ENCODE results near the gene ONECUT3.

Gene ONECUT3

DNA sequence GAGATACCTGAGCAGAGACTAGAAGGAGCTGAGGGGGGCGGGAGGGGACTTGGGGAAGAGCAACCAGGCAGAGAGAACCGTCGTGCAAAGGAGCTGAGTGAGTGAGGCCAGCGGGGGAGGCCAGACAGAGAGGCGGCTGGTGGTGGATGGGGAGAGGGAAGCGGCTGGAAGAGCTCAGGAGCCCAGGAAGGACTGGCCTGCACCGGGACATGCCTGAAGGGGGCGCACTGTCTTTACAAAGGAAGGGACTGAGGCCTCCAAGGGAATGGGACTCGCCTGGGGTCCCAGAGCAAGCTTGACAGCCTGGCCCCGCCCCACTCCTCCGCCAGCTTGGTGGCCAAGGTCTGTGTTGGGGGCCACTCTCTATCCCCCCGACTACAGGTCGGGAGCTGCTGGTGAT, 14.9 kb downstream of the ONECUT3 start:
- no peak for DNase-seq (ENCODE audit: low read depth in 2 of 2)

DNA sequence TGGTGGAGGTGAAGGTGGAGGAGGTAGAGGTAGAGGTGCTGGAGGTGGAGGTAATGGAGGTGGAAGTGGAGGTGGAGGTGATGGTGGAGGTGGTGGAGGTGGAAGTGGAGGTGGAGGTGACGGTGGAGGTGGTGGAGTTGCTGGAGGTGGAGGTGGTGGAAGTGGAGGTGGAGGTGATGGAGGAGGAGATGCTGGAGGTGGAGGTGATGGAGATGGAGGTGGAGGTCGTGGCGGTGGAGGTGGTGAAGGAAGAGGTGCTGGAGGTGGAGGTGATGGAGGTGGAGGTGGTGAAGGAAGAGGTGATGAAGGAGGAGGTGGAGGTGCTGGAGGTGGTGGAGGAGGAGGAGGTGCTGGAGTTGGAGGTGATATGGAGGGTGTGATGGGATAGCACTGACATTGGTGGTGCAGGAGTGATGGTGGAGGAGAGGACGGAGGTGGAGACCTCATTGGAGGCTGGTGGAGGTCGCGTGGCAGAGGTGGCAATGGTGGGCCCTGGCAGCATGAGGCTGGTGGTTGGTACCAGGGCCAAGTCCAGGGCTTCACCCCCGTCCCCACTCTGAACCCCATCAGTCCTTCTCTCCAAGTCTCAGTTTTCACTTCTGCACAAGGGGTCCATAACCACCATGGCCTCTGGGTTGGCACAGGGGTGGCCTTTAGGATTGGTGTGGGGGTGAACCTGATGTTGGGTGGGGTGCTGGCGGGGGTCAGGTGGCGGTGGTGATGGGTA, 15.8 kb downstream of the ONECUT3 start:
- no peak for DNase-seq (ENCODE audit: low read depth in 2 of 2)

DNA sequence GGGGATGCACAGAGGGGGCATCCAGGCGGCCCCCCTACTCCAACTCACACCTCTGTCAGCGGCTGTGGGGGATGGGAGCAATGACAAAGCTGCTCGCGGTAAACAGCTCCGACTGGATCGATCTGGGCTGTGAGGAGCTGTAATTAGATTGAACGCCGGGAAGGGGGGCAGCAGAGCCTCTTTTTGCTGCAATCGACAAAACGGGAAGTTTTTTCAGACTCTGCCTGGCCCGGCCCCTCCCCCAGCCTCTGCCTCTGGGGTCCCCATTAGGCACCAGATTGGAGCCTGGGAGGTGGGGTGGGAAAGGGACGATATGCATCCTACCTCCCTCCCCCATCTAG, 16.3 kb downstream of the ONECUT3 start:
- DNase-seq (ENCODE audit: low read depth in 2 of 2): no peak

DNA sequence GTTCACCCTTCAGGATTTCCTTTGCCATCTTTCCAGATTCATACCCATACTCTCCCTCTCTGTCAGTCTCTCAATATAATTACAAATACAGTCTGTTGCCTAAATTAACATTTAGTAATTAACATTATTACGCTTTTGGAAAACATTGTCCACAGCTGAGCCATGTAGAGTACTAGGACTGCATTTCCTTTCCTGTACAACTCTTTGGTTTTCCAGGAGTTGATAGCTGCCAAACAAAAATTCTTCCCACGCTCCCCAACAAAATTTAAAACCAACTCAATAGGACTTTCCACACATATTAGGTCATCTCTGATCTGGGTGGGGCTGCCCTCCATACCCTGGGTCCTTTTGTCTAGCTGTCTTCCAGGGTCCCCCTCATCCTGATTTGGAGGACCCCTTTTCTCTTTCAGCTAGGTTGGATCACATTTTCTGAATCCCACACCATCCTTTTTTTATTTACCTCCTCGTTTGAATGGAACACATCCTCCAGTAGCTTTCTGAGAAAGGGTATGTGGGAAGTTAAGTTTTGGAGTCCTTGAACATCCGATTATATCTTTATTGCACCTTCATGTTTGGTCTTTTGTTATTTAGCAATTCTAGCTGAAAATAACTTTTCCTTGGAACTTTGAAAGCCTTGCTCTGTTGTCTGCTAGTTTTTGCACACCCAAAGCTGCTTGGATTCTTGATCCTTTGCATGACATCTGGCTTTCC, 17.7 kb downstream of the ONECUT3 start:
- DNase-seq (ENCODE audit: low read depth in 2 of 2): no peak

DNA sequence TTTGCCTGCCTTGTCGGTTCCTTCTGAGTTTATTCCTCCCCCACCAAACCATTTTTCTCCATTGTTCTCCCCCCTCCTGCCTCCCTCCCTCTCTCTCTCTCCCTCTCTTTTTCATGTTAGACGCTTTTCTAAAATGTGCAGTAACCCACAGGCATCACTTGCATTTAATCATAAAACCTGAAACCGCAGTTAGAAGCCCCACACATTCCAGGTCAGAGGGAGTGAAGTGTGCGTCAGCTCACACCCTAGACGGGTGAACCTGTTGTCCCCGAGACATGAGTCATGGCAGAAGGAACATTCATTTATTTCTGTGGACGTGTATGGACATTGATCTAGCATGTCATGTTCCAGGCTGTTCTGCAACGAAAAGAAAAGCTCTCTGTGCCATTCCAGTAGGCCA, 19.9 kb downstream of the ONECUT3 start:
- no peak for DNase-seq (ENCODE audit: low read depth in 2 of 2)

DNA sequence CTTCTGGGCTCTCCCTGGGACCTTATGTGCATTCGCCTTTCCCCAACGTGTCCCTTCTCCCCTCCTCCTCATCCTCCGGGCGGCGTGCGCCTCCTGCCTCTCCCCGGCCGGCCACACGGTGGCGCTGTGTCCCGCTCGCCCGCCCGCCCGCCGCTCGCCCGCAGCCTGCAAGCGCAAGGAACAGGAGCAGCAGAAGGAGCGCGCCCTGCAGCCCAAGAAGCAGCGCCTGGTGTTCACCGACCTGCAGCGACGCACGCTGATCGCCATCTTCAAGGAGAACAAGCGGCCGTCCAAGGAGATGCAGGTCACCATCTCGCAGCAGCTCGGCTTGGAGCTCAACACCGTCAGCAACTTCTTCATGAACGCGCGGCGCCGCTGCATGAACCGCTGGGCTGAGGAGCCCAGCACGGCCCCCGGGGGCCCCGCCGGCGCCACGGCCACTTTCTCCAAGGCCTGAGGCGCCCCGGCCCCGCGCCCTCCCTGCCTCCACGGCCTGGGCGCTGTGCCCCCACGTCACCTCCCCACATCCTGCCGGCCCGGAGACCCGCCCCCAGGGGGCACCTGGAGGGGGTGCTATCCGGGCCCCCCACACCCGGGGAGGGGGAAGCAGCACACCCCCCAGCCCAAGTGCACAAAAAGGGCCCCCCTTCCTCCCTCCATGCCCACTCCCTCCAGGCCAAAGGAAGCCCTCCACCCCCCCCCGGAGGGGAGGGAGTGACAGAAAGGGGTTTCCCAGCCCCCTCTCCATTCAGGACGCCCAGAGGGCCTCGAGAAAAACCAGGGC, 21.9 kb downstream of the ONECUT3 start:
- DNase-seq (ENCODE audit: low read depth in 2 of 2): no peak

DNA sequence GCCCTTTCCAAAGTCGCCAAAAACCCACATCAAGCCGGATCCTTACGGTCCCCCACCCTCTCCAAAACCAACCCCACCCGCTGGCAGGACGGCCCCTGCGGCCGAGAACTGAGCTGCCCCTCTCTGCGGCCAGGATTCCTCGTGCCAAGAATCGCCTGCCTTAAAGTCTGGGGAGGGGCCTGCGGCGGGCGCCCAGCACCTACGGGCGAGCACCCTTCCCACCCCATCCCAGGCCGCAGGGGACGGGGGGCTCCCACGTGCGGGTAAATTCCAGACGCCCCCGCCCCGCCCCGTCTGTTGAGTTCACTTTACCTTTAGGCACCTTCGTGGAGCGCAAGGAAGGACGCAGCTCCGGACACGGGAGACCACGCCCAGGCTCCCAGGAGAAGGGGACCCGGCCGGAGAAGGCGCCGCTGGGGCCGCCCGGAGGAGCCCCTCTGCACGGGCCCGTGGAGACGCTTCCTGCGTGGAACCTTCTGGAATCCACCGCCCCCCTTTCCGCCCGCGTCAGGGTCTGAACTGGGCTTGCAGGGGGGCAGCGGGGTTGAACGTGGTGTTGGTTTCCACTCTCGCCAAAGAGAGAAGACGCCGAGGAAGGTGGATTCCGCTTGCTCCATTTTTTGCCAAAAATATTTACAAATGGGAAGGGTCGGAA, 22.8 kb downstream of the ONECUT3 start:
- no peak for DNase-seq (ENCODE audit: low read depth in 2 of 2)

DNA sequence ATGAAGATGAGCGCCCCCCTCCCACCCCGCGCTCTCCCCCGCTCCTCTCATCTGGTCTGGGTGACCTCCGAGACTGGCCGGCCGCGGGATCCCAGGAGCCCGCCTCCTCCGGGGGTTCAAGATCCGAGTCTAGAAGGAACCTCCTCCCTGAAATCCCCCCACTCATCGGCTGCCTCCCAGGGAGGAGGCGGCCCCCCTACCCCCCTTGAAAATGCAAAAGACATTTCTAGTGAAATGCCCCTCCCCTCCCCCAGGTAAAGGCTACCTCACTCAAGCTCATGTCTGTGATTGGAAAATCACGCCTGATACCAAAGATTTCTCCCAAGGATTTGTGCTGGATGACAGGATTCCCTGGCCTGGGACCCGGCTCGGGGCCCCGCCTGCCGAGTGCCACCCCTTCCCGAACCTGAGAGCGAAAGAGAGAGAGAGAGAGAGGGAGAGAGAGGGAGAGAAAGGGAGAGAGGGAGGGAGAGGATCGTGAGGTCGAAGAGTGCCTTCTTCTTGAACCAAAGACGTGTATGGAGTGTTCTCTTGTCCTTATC, 23.4 kb downstream of the ONECUT3 start:
- DNase-seq (ENCODE audit: low read depth in 2 of 2): no peak

DNA sequence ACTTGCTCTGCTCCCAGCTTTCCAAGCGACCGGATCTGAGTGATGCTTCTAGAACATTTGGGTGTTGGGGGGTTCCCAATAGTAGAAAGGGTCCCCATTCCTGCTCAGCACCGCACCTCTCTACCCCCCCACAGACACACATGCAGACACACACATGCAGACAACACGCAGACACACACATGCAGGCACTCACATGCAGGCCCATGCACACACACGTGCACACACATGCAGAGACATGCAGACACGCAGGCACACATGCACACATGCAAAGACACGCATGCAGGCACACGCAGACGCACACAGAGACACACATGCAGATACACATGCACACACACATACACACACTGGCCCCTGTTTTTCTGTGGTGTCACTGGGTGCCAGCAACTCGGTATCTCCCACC, 23.8 kb downstream of the ONECUT3 start:
- no peak for DNase-seq (ENCODE audit: low read depth in 2 of 2)

DNA sequence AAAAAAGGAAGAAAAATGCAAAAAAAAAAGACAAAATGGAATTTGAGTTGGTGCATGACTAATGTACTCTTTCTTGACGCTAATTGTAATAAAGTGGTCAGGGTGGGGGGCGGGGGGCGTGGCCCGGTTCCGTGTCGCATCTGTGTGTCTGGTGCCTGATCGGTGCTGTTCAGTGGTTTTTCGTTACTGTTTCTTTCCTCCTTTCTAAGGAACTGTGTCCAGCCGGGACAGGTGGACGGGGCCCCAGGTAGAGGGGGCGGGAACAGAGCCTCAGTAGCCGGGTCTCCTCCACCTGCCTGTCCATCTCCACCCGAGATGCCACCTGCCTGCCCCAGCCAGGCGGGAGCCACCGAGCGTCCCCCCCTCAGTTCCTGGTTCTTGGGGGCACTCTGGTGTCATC, 26.3 kb downstream of the ONECUT3 start:
- DNase-seq (ENCODE audit: low read depth in 2 of 2): no peak

DNA sequence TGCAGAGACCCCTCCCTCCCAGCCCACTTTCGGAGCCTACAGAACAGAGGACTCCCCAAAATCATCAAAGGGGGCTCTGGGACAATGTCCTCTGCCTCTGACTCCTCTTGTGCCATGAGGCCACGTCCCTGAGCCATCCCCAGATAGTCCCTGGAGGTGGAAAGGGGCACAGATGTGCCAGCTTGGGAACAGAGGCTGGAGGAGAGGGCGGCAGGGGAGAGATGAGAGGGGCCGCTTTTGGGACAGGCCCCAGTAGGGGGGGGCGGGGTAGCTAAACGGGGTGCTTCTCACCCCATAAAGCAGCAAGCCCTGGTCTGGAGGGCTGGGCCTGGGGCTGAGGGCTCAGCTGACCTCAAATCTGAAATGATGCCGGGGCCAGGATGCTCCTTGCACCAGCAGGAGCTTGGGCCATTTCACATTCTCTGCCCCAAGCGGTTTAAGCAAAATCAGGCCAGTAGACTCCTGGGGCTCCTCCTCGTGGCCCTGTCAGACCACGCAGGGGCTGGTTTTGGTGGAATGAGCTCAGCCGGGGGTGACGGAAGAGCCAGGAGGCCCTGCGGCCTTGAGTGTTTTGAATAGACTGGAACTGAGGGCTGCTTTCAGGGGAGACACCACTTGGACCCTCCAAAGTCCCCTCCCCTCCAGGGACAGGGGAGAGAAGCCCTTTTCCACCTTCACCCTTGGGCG, 27.1 kb downstream of the ONECUT3 start:
- DNase-seq (ENCODE audit: low read depth in 2 of 2): no peak

DNA sequence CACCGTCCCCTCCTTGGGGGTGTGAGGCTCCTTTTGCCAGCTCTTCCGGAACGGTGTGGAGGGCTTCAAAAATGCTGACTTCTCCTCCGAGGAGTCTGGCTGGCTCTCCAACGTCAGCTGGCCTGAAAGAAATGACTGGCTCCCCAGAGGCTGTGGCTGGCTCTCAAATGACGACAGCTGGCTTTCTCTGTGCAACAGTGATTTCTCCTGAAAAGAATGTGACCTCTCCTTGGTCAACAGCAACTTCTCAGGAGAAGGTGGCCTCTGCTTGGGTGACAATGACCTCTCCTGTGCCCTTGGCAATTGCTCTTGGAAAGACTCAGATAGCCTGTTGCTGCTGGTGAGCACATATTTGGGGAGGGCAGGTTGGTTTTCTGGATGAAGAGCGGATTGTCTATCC, 29.2 kb downstream of the ONECUT3 start:
- no peak for DNase-seq (ENCODE audit: low read depth in 2 of 2)

DNA sequence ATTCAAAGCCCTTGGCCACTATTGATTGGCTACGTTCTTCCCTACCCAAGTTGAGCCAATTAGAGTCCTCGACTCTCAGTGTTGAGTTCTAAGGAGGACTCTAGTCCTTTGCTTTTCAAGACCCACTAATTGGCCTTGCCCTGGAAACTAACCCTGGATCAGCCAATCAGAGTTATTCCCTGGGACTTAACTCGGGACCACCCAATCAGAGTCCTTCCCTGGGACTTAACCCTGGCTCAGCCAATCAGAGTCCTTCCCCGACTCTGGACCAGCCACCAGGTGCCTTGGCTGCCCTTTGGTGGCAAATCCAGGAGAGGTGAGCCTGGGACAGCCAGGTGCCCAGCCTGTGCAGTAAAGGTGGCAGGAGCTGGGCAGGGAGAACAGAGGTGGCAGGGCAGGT, 30.0 kb downstream of the ONECUT3 start:
- DNase-seq (ENCODE audit: low read depth in 2 of 2): no peak

DNA sequence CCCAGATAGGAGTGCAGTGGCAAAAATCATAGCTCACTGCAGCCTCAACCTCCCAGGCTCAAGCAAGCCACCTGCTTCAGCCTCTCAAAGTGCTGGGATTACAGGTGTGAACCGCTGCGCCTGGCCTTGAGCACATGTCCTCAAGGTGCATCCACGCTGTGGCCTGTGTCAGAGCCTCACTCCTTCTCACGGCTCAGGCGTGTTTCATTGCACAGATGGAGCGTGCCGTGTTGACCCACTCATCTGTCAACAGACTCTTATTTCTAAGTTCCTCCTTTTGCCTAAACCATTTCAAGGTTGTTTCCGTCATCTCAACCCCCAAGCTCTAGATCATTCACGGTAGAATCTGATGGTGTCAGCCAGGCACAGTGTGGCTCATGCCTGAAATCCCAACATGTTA, 30.6 kb downstream of the ONECUT3 start:
- no peak for DNase-seq (ENCODE audit: low read depth in 2 of 2)

DNA sequence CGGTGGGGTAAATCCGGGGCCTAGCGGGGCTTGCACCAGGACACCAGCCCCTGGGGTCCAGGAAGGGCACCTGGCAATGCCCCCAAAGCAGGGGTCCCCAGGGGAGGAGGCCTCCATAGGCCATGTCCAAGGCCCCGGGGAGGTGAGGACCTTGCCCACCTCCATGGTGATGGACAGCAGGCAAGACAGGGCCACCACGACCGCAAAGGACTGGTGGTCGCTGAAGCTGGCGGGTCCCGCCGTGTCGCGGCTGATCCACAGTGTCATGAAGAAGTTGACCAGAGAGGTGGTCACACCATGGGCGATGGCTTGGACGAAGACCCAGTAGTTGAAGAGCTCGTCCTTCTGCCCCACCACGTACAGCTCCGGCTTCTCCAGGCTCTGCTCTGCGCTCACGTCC, 32.0 kb downstream of the ONECUT3 start:
- no peak for DNase-seq (ENCODE audit: low read depth in 2 of 2)

DNA sequence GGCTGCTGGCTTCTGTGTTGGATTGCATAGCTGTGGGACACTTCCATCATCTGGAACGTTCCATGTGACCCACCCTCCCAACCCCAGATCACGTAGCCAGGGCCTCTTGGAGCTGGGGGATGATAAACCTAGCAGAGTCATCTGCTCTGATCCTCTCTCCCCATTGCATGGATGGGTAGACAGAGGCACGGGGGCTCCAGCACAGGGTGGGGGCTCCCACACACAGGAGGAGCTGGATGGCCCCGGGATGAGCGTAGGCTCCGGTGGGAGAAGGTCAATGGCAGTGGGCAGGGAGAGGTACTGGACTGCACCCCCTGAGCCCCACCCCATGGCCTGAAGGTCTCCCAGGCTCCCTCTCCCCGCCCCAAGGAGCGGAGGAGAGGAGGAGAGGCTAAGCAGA, 33.4 kb downstream of the ONECUT3 start:
- DNase-seq (ENCODE audit: low read depth in 2 of 2): no peak

DNA sequence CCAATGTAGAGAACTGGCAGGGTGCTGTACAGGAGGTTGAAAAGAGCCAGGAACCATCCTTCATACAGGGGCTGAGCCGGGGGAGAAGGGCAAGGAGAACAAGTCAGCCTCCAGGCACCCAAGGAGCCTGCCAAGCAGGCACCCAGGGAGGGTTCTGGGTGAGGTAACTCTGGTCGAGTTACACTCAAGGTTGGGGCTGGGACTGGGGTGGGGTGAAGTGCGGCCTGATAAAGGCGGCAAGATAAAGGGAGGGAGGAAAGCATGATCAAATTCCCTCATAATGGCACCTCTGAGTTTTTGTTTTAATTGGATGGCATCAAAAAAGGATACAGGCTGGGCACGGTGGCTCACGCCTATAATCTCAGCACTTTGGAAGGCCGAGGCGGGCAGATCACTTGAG, 33.8 kb downstream of the ONECUT3 start:
- no peak for DNase-seq (ENCODE audit: low read depth in 2 of 2)

DNA sequence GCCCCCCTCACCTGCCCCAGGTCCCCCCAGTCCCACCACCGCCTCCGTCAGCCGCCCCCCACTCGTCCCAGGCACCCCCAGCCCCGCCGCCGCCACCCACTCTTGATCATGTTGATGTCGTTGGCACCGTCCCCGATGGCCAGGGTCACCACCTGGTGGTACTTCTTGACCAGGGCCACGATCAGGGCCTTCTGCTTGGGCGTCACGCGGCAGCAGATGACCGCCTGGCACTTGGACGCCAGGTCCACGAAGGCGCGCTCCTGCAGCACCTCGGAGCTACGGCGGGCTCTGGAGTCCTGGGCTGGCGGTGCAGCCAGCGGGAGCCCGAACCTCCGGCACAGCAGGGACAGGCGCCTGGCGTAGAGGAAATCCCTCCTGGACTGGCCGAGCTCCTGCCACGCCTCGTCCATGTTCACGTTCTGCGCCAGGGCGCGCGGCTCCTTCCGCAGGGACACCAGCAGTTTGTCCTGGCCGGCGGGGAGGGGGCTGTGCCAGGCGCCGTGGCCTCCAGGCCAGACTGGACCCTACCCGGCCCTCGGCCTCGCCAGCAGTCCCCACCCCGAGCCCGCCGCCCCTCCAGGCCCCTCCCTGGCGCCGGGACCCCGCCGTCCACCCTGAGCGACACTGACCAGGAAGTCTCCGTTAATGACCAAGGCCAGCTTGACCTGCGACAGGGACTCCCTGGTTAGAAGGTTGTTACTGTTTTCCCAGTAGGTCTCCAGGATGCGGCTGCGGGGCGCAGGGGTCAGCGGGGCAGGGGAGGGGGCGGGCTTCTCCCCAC, 36.1 kb downstream of the ONECUT3 start:
- no peak for DNase-seq (ENCODE audit: low read depth in 2 of 2)

DNA sequence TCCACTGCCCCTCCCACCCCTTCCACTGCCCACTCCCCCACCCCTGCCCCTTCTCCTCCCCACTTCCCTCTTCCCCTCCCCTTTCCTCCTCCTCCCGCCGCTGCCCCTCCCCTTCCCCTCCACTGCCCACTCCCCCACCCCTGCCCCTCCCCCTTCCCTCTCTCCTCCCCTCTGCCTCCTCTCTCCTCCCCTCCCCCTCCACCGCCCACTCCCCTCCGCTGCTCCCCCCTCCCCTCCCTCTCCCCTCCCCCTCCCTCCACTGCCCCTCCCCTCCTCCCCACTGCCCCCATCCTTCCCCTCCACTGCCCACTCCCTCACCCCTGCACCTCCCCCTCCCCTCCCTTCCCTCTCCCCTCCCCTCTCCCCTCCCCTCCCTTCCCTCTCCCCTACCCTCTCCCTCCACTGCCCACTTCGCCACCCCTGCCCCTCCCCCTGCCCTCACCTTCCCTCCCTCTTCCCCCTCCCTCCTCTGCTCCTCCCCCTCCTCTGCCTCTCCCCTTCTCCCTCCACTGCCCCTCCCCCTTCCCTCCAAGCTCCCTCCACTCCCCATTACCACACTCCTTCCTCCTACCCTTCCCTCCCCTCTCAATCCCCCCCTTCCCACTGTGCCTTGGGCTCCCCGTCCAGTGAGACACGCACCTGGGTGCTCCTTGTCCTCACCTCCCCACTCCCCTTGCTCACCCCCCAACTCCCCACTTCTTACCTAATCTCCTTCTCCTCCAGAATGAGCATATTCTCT, 36.9 kb downstream of the ONECUT3 start:
- no peak for DNase-seq (ENCODE audit: low read depth in 2 of 2)

DNA sequence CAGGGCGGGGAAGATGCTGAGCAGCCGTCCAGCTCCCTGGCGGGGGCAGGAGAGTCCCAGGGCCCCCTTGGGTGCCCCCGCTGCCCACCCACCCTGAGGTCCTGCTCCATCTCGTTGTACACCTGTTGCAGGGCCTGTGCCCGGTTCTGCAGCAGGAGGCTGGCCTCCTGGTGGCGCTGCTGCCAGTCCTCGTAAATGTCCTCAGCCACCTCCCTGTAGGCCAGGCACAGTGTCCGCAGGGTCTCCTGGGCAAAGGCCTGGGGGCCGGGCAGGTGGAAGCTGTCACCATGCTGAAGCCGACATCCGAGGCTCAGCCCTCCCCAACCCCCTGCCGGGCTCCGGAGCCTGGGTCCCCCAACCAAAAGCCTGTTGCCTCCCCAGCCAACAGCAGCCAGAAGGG, 38.6 kb downstream of the ONECUT3 start:
- DNase-seq (ENCODE audit: low read depth in 2 of 2): no peak

Measured in stimulated activated CD4-positive, alpha-beta T cell treated with anti-CD3 and anti-CD28 coated beads, Interleukin-12 subunit alpha, Interleukin-12 subunit beta, amount 100 ng/mL, for 24 hours (primary cell).